Stimulated activated CD4-positive, alpha-beta T cell treated with anti-CD3 and anti-CD28 coated beads, Interleukin-4, amount 100 ng/mL, for 1 hour (primary cell): Measurements from ENCODE around the gene USHBP1.
"Not testable (repeated sequence)": the region's sequence is repeated elsewhere in the genome, so short reads cannot be mapped to it uniquely, and the experiment has no call there.

Experiments used
- DNase-seq: peaks from one replicate; pipeline ENCODE4 v3.0.0-alpha.2; 2020

Gene USHBP1

GRCh38 chr19:17264641-17264979 is at the start of gene USHBP1:
USHBP1 (minus strand) TSS chr19:17264745; CDS start chr19:17264299, 446 bp downstream.
- no peak for DNase-seq

GRCh38 chr19:17314007-17314593 is 49.6 kb upstream of the USHBP1 start:
- no peak for DNase-seq

GRCh38 chr19:17312189-17313113 is 47.9 kb upstream of the USHBP1 start:
- no peak for DNase-seq

- DNase-seq = no peak
Measured at GRCh38 chr19:17311455-17312188, 47.1 kb upstream of the USHBP1 start.

- DNase-seq = no peak
Measured at GRCh38 chr19:17309965-17310461, 45.5 kb upstream of the USHBP1 start.

GRCh38 chr19:17309198-17309964 is 44.8 kb upstream of the USHBP1 start, which contains the start of gene DDA1:
DDA1 (plus strand) TSS chr19:17309563; CDS start chr19:17309655, 92 bp downstream.
- peak; percentile 96 for DNase-seq

GRCh38 chr19:17307876-17308377 is 43.4 kb upstream of the USHBP1 start:
- no peak for DNase-seq

- no peak for DNase-seq
Measured at GRCh38 chr19:17306285-17306714, 41.8 kb upstream of the USHBP1 start.

- peak; percentile 91 for DNase-seq
Measured at GRCh38 chr19:17305517-17306284, 41.2 kb upstream of the USHBP1 start, which contains the start of gene MRPL34. MRPL34 (plus strand) TSS chr19:17305872; CDS start chr19:17305893, 21 bp downstream.

- no peak for DNase-seq
Measured at GRCh38 chr19:17305216-17305516, 40.6 kb upstream of the USHBP1 start.

GRCh38 chr19:17304386-17305215 is 40.1 kb upstream of the USHBP1 start:
- DNase-seq = no peak

- DNase-seq = no peak
Measured at GRCh38 chr19:17303940-17304267, 39.4 kb upstream of the USHBP1 start.

GRCh38 chr19:17303167-17303939 is 38.8 kb upstream of the USHBP1 start, which contains the start of gene ABHD8:
ABHD8 (minus strand) TSS chr19:17303425; CDS start chr19:17301616, 1,809 bp downstream.
- peak; percentile 92 for DNase-seq

- peak; percentile 42 for DNase-seq
Measured at GRCh38 chr19:17302391-17303166, 38.0 kb upstream of the USHBP1 start.

GRCh38 chr19:17300992-17301619 is 36.6 kb upstream of the USHBP1 start:
- no peak for DNase-seq

- no peak for DNase-seq
Measured at GRCh38 chr19:17296976-17297375, 32.4 kb upstream of the USHBP1 start.

GRCh38 chr19:17296273-17296672 is 31.7 kb upstream of the USHBP1 start:
- DNase-seq = no peak

- DNase-seq = not testable (repeated sequence)
Measured at GRCh38 chr19:17295551-17295950, 31.0 kb upstream of the USHBP1 start.
